GM04504 (cell line): ENCODE results near the gene INSYN2B.

Experiments used
- DNase-seq: peaks from one replicate; pipeline ENCODE4 v3.0.0-alpha.2; 2012; ENCODE audit warnings: low read depth

The INSYN2B gene

GRCh38 chr5:169980418-169981053 lies at the start of gene INSYN2B:
Gene INSYN2B, minus strand, starts transcription at chr5:169980495. Its CDS starts 96,597 bp downstream, at chr5:169883898.
- peak; percentile 83 for DNase-seq

GRCh38 chr5:170028124-170028523 lies 47.8 kb upstream of the INSYN2B start:
- DNase-seq = peak; percentile 3

- no peak for DNase-seq
Observed at GRCh38 chr5:170025853-170026252, 45.6 kb upstream of the INSYN2B start.

- DNase-seq = no peak
Observed at GRCh38 chr5:170021506-170021905, 41.2 kb upstream of the INSYN2B start.

- DNase-seq = no peak
Observed at GRCh38 chr5:170020423-170020822, 40.1 kb upstream of the INSYN2B start.

- DNase-seq = no peak
Observed at GRCh38 chr5:170012622-170013021, 32.3 kb upstream of the INSYN2B start.

GRCh38 chr5:170011751-170012150 lies 31.5 kb upstream of the INSYN2B start:
- no peak for DNase-seq

- DNase-seq = no peak
Observed at GRCh38 chr5:170010595-170010994, 30.3 kb upstream of the INSYN2B start.

- DNase-seq = no peak
Observed at GRCh38 chr5:170008376-170008775, 28.1 kb upstream of the INSYN2B start.

GRCh38 chr5:170006021-170006420 lies 25.7 kb upstream of the INSYN2B start:
- DNase-seq = no peak

GRCh38 chr5:170000155-170000554 lies 19.9 kb upstream of the INSYN2B start:
- no peak for DNase-seq

GRCh38 chr5:169999621-170000020 lies 19.3 kb upstream of the INSYN2B start:
- DNase-seq = no peak

- DNase-seq = no peak
Observed at GRCh38 chr5:169997798-169998197, 17.5 kb upstream of the INSYN2B start.

- DNase-seq = no peak
Observed at GRCh38 chr5:169993485-169993790, 13.1 kb upstream of the INSYN2B start.

- no peak for DNase-seq
Observed at GRCh38 chr5:169992789-169993484, 12.6 kb upstream of the INSYN2B start.

GRCh38 chr5:169991115-169991869 lies 11.0 kb upstream of the INSYN2B start:
- DNase-seq = no peak

GRCh38 chr5:169989365-169989764 lies 9.1 kb upstream of the INSYN2B start:
- no peak for DNase-seq

- DNase-seq = no peak
Observed at GRCh38 chr5:169988947-169989346, 8.7 kb upstream of the INSYN2B start.

GRCh38 chr5:169988206-169988605 lies 7.9 kb upstream of the INSYN2B start:
- no peak for DNase-seq

- DNase-seq = no peak
Observed at GRCh38 chr5:169979871-169980270, 424 bp downstream of the INSYN2B start.

- DNase-seq = no peak
Observed at GRCh38 chr5:169978714-169979113, 1.6 kb downstream of the INSYN2B start.

GRCh38 chr5:169974121-169974770 lies 6.0 kb downstream of the INSYN2B start:
- DNase-seq = no peak

GRCh38 chr5:169973056-169973455 lies 7.2 kb downstream of the INSYN2B start:
- no peak for DNase-seq
